GM12878 (cell line): ENCODE measurements around the gene NSFL1C.

Source experiments
- EZH2 ChIP-seq: IDR thresholded peaks from 2 replicates; pipeline ENCODE4 v1.6.1; 2012; ENCODE audit warnings: low read depth, mild to moderate bottlenecking, control low read depth, inconsistent platforms, low read length, borderline replicate concordance; ENCODE audit not compliant: control insufficient read depth
- MYC ChIP-seq: IDR thresholded peaks from 2 replicates; pipeline ENCODE4 v1.6.1; 2011; ENCODE audit warnings: mild to moderate bottlenecking, low read length, moderate library complexity, inconsistent platforms; ENCODE audit not compliant: insufficient read depth, insufficient replicate concordance, insufficient read length, severe bottlenecking
- SUZ12 ChIP-seq: fragments of 200-600 bp; sonication (generic); IDR thresholded peaks from one replicate; pipeline ENCODE4 v1.6.1; 2018; ENCODE audit warnings: antibody characterized with exemption, mild to moderate bottlenecking; ENCODE audit not compliant: unreplicated experiment
- TCF7 ChIP-seq: IDR thresholded peaks from 2 replicates; pipeline ENCODE4 v1.6.1; 2014; ENCODE audit warnings: antibody characterized with exemption, borderline replicate concordance
- TF ChIP-seq, protein P1 (sequence below): fragments of 450-650 bp; formaldehyde crosslinking; IDR thresholded peaks from 2 replicates; pipeline ENCODE4 v1.5.0; 2022; ENCODE audit warnings: mild to moderate bottlenecking, missing genetic modification characterization

DNA sequence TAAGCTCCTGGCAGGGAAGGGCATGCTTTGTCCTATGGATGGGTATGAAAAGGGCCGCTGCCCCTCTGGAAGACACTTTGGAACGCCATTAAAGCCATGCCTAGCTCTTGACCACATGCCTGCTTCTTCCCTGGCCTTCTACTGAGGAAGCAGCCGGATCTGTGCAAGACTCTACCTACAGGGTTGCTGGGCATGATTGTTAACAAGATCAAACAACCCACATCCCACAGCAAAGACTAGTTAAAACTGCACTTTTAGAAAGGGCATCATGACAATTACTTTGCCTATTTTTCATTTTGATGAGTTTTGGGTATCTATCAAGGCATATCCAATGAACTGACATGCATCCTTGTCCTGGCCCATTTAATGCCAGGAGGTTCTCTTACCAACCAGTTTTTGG is 25.5 kb downstream of the NSFL1C start:
- no peak for TF ChIP-seq EZH2
- TF ChIP-seq, protein P1, sequence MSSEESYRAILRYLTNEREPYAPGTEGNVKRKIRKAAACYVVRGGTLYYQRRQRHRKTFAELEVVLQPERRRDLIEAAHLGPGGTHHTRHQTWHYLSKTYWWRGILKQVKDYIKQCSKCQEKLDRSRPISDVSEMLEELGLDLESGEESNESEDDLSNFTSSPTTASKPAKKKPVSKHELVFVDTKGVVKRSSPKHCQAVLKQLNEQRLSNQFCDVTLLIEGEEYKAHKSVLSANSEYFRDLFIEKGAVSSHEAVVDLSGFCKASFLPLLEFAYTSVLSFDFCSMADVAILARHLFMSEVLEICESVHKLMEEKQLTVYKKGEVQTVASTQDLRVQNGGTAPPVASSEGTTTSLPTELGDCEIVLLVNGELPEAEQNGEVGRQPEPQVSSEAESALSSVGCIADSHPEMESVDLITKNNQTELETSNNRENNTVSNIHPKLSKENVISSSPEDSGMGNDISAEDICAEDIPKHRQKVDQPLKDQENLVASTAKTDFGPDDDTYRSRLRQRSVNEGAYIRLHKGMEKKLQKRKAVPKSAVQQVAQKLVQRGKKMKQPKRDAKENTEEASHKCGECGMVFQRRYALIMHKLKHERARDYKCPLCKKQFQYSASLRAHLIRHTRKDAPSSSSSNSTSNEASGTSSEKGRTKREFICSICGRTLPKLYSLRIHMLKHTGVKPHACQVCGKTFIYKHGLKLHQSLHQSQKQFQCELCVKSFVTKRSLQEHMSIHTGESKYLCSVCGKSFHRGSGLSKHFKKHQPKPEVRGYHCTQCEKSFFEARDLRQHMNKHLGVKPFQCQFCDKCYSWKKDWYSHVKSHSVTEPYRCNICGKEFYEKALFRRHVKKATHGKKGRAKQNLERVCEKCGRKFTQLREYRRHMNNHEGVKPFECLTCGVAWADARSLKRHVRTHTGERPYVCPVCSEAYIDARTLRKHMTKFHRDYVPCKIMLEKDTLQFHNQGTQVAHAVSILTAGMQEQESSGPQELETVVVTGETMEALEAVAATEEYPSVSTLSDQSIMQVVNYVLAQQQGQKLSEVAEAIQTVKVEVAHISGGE (CRISPR knock-in tag) = no peak
- no peak for TF ChIP-seq MYC
- TF ChIP-seq SUZ12 = no peak
- TF ChIP-seq TCF7 = no peak
